ENCODE measurements around the gene PDHX.

The PDHX gene

DNA sequence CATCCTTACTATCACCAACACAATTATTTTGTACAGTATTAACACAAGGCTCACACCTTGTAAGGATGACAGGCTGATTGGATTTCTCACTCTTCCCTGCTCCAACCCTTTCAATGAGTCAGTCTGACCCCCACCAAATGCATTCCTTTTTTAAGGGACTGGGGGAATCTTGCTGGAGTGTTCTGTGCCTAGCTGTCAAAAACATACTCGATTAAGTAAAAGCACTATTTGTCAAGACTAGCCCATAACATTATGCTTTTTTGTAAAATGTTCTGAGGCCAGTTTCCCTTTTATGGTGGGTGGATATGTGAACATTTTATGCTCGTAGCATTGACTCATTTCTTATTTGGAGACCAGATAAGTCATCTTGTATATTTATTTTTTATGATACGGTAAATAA is 87.2 kb downstream of the PDHX start:
- Histone ChIP-seq H3K27me3 (ENCODE audit: insufficient read depth, low read length, poor library complexity) (no peaks in the 10 kb centered on the region), H3K4me3 (ENCODE audit: low read depth in 1 of 2, low read length in 2 of 2) (no peak overlapping the region), H3K9me3 (ENCODE audit: insufficient read depth, low read length, severe bottlenecking) (no peaks in the 10 kb centered on the region), H4K20me1 (ENCODE audit: insufficient read depth, low read length) (no peaks in the 10 kb centered on the region), H3K79me2 (ENCODE audit: insufficient read depth, low read length) (no peaks in the 10 kb centered on the region), H3K9ac (ENCODE audit: low read depth, low read length) (no peak overlapping the region), H3K4me1 (ENCODE audit: insufficient read depth, low read length) (no peaks in the 10 kb centered on the region), H2AFZ (ENCODE audit: low read depth, low read length) (no peak overlapping the region), H3K4me2 (ENCODE audit: insufficient read depth, low read length) (no peak overlapping the region), H3K36me3 (ENCODE audit: insufficient read depth, low read length) (no peaks in the 10 kb centered on the region), H3K27ac (ENCODE audit: low read length) (no peak overlapping the region)
- ATAC-seq (ENCODE audit: insufficient read depth, low read depth) (no peak), DNase-seq (no peak)
- TF ChIP-seq EZH2 (IDR thresholded peaks at IDR 0.05; ENCODE audit: borderline replicate concordance, low read depth, low read length, severe bottlenecking), result no peak
- TF ChIP-seq, protein P1, sequence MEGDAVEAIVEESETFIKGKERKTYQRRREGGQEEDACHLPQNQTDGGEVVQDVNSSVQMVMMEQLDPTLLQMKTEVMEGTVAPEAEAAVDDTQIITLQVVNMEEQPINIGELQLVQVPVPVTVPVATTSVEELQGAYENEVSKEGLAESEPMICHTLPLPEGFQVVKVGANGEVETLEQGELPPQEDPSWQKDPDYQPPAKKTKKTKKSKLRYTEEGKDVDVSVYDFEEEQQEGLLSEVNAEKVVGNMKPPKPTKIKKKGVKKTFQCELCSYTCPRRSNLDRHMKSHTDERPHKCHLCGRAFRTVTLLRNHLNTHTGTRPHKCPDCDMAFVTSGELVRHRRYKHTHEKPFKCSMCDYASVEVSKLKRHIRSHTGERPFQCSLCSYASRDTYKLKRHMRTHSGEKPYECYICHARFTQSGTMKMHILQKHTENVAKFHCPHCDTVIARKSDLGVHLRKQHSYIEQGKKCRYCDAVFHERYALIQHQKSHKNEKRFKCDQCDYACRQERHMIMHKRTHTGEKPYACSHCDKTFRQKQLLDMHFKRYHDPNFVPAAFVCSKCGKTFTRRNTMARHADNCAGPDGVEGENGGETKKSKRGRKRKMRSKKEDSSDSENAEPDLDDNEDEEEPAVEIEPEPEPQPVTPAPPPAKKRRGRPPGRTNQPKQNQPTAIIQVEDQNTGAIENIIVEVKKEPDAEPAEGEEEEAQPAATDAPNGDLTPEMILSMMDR (IDR thresholded peaks at IDR 0.05; ENCODE audit: borderline replicate concordance, extremely low read depth, low read length, poor library complexity, severe bottlenecking), result no peak

DNA sequence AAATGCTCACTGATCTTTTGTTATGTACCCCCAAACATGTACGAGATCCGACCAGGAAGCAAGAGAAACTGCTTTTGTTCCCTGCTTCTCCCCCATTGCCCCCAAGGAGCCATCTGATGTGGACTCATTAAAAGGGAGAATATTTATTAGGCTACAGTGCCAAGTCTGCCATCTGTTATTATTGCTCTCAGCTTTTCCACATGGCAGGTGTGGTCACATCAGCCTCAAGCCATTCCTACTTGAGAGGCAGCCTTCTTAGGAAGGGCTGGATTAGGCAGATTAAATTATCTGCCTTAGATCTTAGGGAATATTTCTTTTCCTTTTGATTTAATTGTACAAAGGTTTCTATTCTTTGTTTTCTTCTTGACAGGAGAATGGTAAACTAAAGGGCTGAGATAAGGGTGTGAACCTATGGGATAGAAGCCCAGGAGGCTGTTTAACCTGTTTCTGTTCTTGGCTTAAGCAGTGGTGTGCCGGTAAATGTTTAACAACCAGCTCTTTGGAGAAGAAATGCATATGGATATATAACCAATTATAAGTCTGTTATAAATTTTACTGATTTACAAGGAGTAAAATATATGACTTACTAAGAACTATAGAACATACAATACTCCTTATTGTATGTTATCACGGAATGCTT is 88.8 kb downstream of the PDHX start:
- Histone ChIP-seq H3K79me2 (ENCODE audit: insufficient read depth, low read length) (no peaks in the 10 kb centered on the region), H2AFZ (ENCODE audit: low read depth, low read length) (no peak overlapping the region), H3K9ac (ENCODE audit: low read depth, low read length) (no peak overlapping the region), H3K4me1 (ENCODE audit: insufficient read depth, low read length) (no peaks in the 10 kb centered on the region), H3K4me2 (ENCODE audit: insufficient read depth, low read length) (no peak overlapping the region), H3K27me3 (ENCODE audit: insufficient read depth, low read length, poor library complexity) (no peaks in the 10 kb centered on the region), H3K9me3 (ENCODE audit: insufficient read depth, low read length, severe bottlenecking) (no peaks in the 10 kb centered on the region), H3K27ac (ENCODE audit: low read length) (no peak overlapping the region), H3K4me3 (ENCODE audit: low read depth in 1 of 2, low read length in 2 of 2) (no peak overlapping the region), H4K20me1 (ENCODE audit: insufficient read depth, low read length) (no peaks in the 10 kb centered on the region), H3K36me3 (ENCODE audit: insufficient read depth, low read length) (no peaks in the 10 kb centered on the region)
- no peak for ATAC-seq (ENCODE audit: insufficient read depth, low read depth)
- DNase-seq, result no peak
- TF ChIP-seq, protein P1 (IDR thresholded peaks at IDR 0.05; ENCODE audit: borderline replicate concordance, extremely low read depth, low read length, poor library complexity, severe bottlenecking), result no peak
- TF ChIP-seq EZH2 (IDR thresholded peaks at IDR 0.05; ENCODE audit: borderline replicate concordance, low read depth, low read length, severe bottlenecking), result no peak

DNA sequence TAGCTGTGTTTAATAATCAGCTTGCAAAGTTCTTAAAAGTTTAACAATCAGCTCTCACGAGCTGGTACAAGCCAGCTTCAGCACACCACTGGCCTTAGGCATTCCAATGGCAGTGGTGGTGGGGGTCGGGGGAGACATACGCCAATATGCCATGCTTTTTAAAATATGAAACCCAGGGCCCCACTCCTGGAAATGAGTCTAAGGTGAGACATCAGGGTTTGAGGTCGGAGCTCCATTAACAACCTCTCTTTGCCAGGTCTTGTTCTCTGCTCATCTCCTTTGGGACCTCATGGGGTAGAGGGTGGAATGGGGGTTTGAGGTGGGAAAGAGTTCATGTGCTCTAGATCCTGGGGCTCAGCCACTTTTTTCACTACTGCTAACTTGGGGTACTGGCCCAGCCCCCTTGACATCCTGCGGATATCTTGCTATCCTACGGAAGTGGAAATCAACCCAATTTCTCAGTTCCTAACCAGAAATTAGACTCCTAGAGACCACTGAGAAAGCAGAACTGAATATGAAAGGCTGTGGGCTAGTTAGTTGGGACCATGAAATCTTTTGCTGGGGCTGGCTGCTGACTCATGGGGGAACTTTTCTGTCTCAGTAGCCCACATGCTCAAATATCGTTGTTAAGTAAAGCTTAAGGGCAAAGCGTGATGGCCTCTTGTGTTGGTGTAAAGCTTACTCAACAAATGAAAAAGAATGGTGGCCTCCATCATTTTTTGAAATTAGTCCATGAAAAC is 90.1 kb downstream of the PDHX start:
- Histone ChIP-seq H3K36me3 (ENCODE audit: insufficient read depth, low read length) (no peaks in the 10 kb centered on the region), H3K9me3 (ENCODE audit: insufficient read depth, low read length, severe bottlenecking) (no peaks in the 10 kb centered on the region), H3K4me3 (ENCODE audit: low read depth in 1 of 2, low read length in 2 of 2) (no peak overlapping the region), H2AFZ (ENCODE audit: low read depth, low read length) (no peak overlapping the region), H4K20me1 (ENCODE audit: insufficient read depth, low read length) (no peaks in the 10 kb centered on the region), H3K9ac (ENCODE audit: low read depth, low read length) (no peak overlapping the region), H3K79me2 (ENCODE audit: insufficient read depth, low read length) (no peaks in the 10 kb centered on the region), H3K4me1 (ENCODE audit: insufficient read depth, low read length) (no peaks in the 10 kb centered on the region), H3K27ac (ENCODE audit: low read length) (no peak overlapping the region), H3K4me2 (ENCODE audit: insufficient read depth, low read length) (no peak overlapping the region), H3K27me3 (ENCODE audit: insufficient read depth, low read length, poor library complexity) (no peaks in the 10 kb centered on the region)
- DNase-seq, result no peak
- ATAC-seq (ENCODE audit: insufficient read depth, low read depth), result no peak
- TF ChIP-seq, protein P1 (IDR thresholded peaks at IDR 0.05; ENCODE audit: borderline replicate concordance, extremely low read depth, low read length, poor library complexity, severe bottlenecking), result no peak
- no peak for TF ChIP-seq EZH2 (IDR thresholded peaks at IDR 0.05; ENCODE audit: borderline replicate concordance, low read depth, low read length, severe bottlenecking)

Data from DND-41 (cell line).